Activated T-cell treated with anti-CD3 and anti-CD28 coated beads, Interleukin-2, amount 50 U/mL, for 4 hours (primary cell): ENCODE results near the gene ZCCHC24. TPM values are rescaled to one million over a fixed set of nuclear protein-coding genes. Genes with fewer than 3 reads are reported as not detected.

Experiments
- ATAC-seq, 2 donors: fragments of 200-7000 bp; cut with Tn5 transposase; one replicate each; pipeline ENCODE4 v1.10.0; 2021
- DNase-seq: peaks from one replicate; pipeline ENCODE4 v3.0.0-alpha.2; 2020
- H3K27me3 Mint-ChIP-seq: one replicate; pipeline ENCODE4 v1.8.0; 2021; ENCODE audit warnings: low read depth, mixed read lengths
- H3K36me3 Mint-ChIP-seq: one replicate; pipeline ENCODE4 v1.8.0; 2022; ENCODE audit warnings: mixed read lengths; ENCODE audit not compliant: insufficient read depth
- H3K4me1 Mint-ChIP-seq: one replicate; pipeline ENCODE4 v1.8.0; 2021; ENCODE audit warnings: low read depth, mixed read lengths
- H3K4me3 Mint-ChIP-seq: one replicate; pipeline ENCODE4 v1.8.0; 2021; ENCODE audit warnings: mild to moderate bottlenecking, moderate library complexity, mixed read lengths
- H3K9me3 Mint-ChIP-seq: one replicate; pipeline ENCODE4 v1.8.0; 2021; ENCODE audit warnings: mixed read lengths
- total RNA-seq, 3 donors: library from RNA; stranded (reverse); gene quantifications; one replicate each; pipeline ENCODE4 v1.2.1, GENCODE V29; 2021

The ZCCHC24 gene
- total RNA-seq, 3 donors from 2014 or later: 0.26 to 0.92 (median 0.63) TPM

- no peaks in the 10 kb centered on the region for H3K4me1 Mint-ChIP-seq
- no peaks in the 10 kb centered on the region for H3K36me3 Mint-ChIP-seq
- no peak for ATAC-seq
- no peak for DNase-seq
- no peaks in the 10 kb centered on the region for H3K9me3 Mint-ChIP-seq
- no peaks in the 10 kb centered on the region for H3K27me3 Mint-ChIP-seq
- H3K4me3 Mint-ChIP-seq: no peak overlapping the region
These were observed 37.3 kb downstream of the ZCCHC24 start for GRCh38 chr10:79407811-79408795.

GRCh38 chr10:79407423-79407796 lies 38.0 kb downstream of the ZCCHC24 start:
- Mint-ChIP-seq H3K4me3 (no peak overlapping the region), H3K36me3 (no peaks in the 10 kb centered on the region), H3K4me1 (no peaks in the 10 kb centered on the region), H3K9me3 (no peaks in the 10 kb centered on the region), H3K27me3 (no peaks in the 10 kb centered on the region)
- ATAC-seq (no peak), DNase-seq (no peak)

GRCh38 chr10:79406683-79407422 lies 38.6 kb downstream of the ZCCHC24 start:
- Mint-ChIP-seq H3K4me3 (no peak overlapping the region), H3K4me1 (no peaks in the 10 kb centered on the region), H3K27me3 (no peaks in the 10 kb centered on the region), H3K9me3 (no peaks in the 10 kb centered on the region), H3K36me3 (no peaks in the 10 kb centered on the region)
- DNase-seq (no peak), ATAC-seq (no peak)

DNA sequence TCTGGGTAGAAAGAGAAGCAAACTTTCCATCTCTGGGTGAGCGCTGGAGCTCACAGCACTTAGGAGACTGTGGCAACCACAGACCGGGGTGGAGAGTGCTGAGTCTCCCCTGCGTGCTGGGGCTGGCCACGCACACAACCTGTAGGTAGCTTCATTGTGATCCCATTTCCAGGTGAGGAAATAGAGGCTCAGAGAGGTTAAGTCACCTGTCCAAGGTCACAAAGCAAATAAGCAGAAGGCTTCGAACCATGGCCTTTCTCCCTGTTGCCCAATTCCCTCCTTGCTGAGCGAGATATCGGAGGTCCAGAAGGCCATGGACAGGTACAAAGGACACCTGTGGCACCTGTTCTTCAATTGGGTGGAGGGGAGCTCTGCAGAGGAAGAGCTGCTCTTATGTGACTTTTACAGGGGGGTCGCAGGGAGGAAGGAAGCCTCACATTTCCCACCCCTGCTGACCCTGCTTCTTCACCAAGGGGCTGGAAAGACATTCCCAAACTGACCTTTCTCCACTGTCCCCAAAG lies 39.4 kb downstream of the ZCCHC24 start:
- Mint-ChIP-seq H3K9me3 (no peaks in the 10 kb centered on the region), H3K4me3 (no peak overlapping the region), H3K36me3 (no peaks in the 10 kb centered on the region), H3K4me1 (no peaks in the 10 kb centered on the region), H3K27me3 (no peaks in the 10 kb centered on the region)
- no peak for ATAC-seq
- DNase-seq: no peak

GRCh38 chr10:79405221-79405994 lies 40.0 kb downstream of the ZCCHC24 start:
- Mint-ChIP-seq H3K9me3 (no peaks in the 10 kb centered on the region), H3K36me3 (no peaks in the 10 kb centered on the region), H3K4me1 (no peaks in the 10 kb centered on the region), H3K4me3 (no peak overlapping the region), H3K27me3 (no peaks in the 10 kb centered on the region)
- DNase-seq (no peak), ATAC-seq (no peak)

GRCh38 chr10:79404690-79405131 lies 40.7 kb downstream of the ZCCHC24 start:
- Mint-ChIP-seq H3K4me1 (no peaks in the 10 kb centered on the region), H3K36me3 (no peaks in the 10 kb centered on the region), H3K9me3 (no peaks in the 10 kb centered on the region), H3K27me3 (no peaks in the 10 kb centered on the region), H3K4me3 (no peak overlapping the region)
- no peak for ATAC-seq
- no peak for DNase-seq

DNA sequence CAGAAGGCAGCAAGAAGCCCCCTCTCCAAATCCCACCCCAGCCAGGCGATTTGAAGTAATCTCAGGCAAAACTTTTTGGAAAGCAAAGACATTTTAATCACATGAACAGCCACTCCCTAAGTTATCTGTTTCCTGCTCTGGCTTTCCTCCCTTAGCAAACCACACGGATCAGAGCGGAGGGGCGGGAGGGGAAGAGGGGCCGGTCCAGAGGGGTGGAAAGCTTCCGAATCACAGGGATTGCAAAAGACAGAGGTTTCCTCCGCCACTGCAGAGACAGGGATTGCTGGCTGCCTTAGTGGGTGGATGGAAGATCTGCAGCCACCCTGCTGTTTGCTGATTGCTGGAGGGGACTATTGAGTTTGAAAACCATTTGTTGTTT lies 41.2 kb downstream of the ZCCHC24 start:
- Mint-ChIP-seq H3K36me3 (no peaks in the 10 kb centered on the region), H3K27me3 (no peaks in the 10 kb centered on the region), H3K9me3 (no peaks in the 10 kb centered on the region), H3K4me3 (no peak overlapping the region), H3K4me1 (no peaks in the 10 kb centered on the region)
- ATAC-seq (no peak), DNase-seq (no peak)

GRCh38 chr10:79403441-79404230 lies 41.8 kb downstream of the ZCCHC24 start:
- no peak for ATAC-seq
- Mint-ChIP-seq H3K4me3 (no peak overlapping the region), H3K9me3 (no peaks in the 10 kb centered on the region), H3K27me3 (no peaks in the 10 kb centered on the region), H3K36me3 (no peaks in the 10 kb centered on the region), H3K4me1 (no peaks in the 10 kb centered on the region)
- no peak for DNase-seq

DNA sequence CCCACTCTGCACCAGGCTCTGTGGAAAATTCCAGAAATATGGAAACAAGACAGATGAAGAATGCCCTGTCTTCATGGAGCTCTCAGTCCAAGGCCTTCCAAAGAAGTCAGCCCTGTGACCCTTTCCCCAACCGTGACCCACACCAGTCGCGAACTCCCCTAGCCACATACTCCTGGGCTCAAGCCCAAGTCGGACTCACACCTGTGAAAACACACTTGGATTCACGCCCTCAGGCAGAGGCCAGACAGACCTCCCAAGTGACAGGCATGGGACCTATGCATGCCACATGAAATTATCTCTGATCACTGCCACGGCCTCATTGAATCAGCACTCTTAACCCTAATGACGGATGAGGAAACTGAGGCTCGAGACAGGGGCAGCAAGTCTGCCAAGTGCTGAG lies 42.5 kb downstream of the ZCCHC24 start:
- DNase-seq (no peak), ATAC-seq (no peak)
- Mint-ChIP-seq H3K36me3 (no peaks in the 10 kb centered on the region), H3K9me3 (no peaks in the 10 kb centered on the region), H3K4me3 (no peak overlapping the region), H3K27me3 (no peaks in the 10 kb centered on the region), H3K4me1 (no peaks in the 10 kb centered on the region)

DNA sequence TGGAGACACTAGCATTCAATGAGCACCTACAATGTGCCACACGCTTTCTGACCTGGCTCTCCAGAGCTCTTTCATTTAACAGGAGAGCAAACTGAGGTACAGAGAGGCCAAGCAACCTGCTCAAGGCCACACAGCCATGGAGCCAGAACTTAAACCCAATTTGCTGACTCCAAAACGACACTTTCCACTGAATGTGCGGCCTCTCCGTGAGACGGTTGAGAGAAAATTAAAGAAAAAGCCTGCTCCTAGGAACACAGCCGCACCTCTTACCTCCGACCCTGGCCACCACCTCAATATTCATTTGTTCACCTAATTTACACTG lies 42.8 kb downstream of the ZCCHC24 start:
- DNase-seq: no peak
- Mint-ChIP-seq H3K4me3 (no peak overlapping the region), H3K36me3 (no peaks in the 10 kb centered on the region), H3K9me3 (no peaks in the 10 kb centered on the region), H3K27me3 (no peaks in the 10 kb centered on the region), H3K4me1 (no peaks in the 10 kb centered on the region)
- no peak for ATAC-seq

- no peaks in the 10 kb centered on the region for H3K27me3 Mint-ChIP-seq
- DNase-seq: no peak
- H3K36me3 Mint-ChIP-seq: no peaks in the 10 kb centered on the region
- no peaks in the 10 kb centered on the region for H3K4me1 Mint-ChIP-seq
- ATAC-seq: no peak
- no peak overlapping the region for H3K4me3 Mint-ChIP-seq
- H3K9me3 Mint-ChIP-seq: no peaks in the 10 kb centered on the region
These were observed 44.2 kb downstream of the ZCCHC24 start for GRCh38 chr10:79401015-79401921.

- no peaks in the 10 kb centered on the region for H3K4me1 Mint-ChIP-seq
- H3K9me3 Mint-ChIP-seq: no peaks in the 10 kb centered on the region
- DNase-seq (peak; percentile 35), ATAC-seq (peak in 1 of 2 donors; percentile 48)
- no peaks in the 10 kb centered on the region for H3K36me3 Mint-ChIP-seq
- no peaks in the 10 kb centered on the region for H3K27me3 Mint-ChIP-seq
- no peak overlapping the region for H3K4me3 Mint-ChIP-seq
These were observed 45.0 kb downstream of the ZCCHC24 start for GRCh38 chr10:79400146-79401004.
